ENCODE data around the gene SMIM3.

DNA sequence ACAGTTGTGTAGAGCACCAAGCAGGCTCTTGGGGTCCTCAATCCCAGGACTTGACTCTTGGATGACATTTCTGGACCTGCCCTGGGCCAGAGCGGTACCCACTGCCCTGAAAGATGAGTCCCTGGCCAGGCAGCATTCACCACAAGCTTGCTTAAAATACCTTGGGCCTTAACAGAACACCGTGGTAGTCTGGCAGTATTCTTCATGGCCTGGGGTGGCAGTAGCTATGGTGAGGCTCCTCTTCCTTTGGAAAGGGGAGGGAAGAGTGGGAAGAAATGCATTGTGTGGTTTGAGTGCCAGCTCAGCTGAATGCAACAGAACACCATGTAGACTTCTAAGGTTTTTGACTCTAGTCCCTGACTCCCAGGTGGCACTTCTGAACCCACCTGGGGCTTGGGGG lies 38.4 kb downstream of the SMIM3 start:
- TF ChIP-seq POLR2AphosphoS5 (IDR thresholded peaks at IDR 0.05; ENCODE audit: low read depth, low read length) (no peak), POLR2A (IDR thresholded peaks at IDR 0.05; ENCODE audit: low read depth, low read length) (no peak), TAF1 (IDR thresholded peaks at IDR 0.05; ENCODE audit: borderline replicate concordance, low read depth, low read length) (no peak)

All from GM12892 (cell line).